Hematopoietic multipotent progenitor cell (in vitro differentiated cells): ENCODE results near the gene ABCD3. TPM values are rescaled to one million over a fixed set of nuclear protein-coding genes. Genes with fewer than 3 reads are reported as not detected.
"Not testable (repeated sequence)": the region's sequence is repeated elsewhere in the genome, so short reads cannot be mapped to it uniquely, and the experiment has no call there.

Source experiments
- DNase-seq, 3 donors: peaks; one replicate each; pipeline ENCODE4 v3.0.0-alpha.2; 2011 to 2015; ENCODE audit warnings: low read depth in 2 of 3, low spot score in 2 of 3
- total RNA-seq: library from RNA; depleted of rRNA; stranded (reverse); fragments of >200 nt; gene quantifications from one replicate; pipeline ENCODE4 v1.2.3, GENCODE V29; 2012

The ABCD3 gene
- total RNA-seq, 1 donor: 5.7 TPM

DNA sequence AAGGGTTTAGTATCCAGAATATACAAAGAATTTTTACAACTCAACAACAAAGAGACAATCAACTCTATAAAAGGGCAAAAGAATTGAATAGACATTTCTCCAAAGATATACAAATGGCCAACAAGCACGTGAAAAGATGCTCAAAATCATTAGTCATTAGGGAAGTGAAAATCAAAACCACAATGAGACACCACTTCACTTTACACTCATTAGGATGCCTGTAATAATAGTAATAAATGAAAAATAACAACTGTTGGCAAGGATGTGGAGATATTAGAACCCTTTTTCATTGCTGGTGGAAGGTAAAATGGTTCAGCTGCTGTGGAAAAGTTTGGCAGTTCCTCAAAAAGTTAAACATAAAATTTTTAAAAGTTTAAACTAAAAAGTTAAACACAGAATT, 7.0 kb upstream of the ABCD3 start:
- peak in 2 of 3 donors; percentile 23 to 30 for DNase-seq

DNA sequence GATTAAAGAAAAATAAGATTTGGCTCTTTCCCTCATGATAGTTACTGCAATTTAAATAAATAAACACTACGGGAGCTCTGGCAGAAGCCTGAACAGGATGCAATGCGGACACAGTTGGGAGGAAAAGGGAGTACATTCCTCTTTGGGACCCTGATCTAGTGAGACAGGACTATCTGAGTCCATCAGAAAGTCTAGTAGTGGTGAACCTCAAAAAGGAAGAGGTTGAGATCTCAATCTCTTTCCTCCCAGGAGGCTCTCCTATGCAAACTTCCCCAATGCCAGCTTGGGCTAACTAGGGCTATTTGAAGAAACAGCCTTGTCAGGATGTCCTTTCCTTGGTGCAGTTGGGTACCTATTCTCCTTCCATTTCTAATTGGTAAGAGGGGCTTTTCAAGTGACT, 4.9 kb upstream of the ABCD3 start:
- DNase-seq: peak in 1 of 3 donors; percentile 20

DNA sequence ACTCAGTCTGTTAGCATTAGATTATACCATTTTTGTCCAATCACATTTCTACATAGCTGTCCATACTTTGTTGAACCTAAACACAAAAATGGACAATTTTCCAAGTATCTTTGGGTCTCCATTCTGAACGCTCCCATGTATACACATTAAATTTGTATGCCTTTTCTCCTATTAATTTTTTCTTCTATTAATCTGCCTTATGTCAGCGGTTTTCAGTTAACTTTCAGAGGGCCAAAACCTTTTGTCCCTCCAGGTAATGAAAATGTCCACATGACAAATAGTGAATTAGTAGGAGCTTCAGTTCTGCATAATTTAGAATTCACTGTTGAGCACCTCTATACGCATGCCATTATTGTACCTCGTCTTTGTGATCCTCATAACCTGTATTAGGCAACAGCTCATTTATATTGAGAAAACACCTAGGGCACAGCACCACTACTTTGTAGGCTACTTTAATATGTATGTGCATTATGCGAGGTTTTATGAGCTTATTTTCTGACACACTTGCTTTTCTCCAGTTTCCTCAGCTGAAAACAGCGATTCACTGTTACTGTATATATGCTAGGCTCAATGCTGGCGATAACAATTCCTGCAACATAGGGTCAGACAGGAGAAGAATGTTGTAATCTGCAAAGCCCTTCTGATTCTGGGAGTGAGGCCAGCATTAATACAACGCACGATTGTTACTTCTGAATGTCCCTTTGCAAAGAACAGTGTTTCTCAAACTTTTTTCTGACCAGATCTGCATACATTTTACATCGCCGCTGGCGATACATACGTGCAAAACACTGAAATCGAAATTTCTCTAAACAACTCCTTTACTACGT, 1.1 kb upstream of the ABCD3 start:
- no peak for DNase-seq

DNA sequence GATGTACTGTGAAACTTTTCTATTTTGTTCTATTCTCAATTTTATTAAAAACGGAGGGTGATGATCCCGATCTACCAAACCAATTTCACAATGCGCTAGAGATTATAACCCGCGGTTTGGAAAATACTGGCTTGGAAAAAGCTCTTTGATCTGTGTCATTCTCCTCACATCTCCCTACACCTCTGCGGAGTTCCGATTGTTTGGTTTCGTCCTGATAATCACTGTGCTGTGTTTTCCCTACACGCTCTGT, 536 bp upstream of the ABCD3 start:
- no peak for DNase-seq

DNA sequence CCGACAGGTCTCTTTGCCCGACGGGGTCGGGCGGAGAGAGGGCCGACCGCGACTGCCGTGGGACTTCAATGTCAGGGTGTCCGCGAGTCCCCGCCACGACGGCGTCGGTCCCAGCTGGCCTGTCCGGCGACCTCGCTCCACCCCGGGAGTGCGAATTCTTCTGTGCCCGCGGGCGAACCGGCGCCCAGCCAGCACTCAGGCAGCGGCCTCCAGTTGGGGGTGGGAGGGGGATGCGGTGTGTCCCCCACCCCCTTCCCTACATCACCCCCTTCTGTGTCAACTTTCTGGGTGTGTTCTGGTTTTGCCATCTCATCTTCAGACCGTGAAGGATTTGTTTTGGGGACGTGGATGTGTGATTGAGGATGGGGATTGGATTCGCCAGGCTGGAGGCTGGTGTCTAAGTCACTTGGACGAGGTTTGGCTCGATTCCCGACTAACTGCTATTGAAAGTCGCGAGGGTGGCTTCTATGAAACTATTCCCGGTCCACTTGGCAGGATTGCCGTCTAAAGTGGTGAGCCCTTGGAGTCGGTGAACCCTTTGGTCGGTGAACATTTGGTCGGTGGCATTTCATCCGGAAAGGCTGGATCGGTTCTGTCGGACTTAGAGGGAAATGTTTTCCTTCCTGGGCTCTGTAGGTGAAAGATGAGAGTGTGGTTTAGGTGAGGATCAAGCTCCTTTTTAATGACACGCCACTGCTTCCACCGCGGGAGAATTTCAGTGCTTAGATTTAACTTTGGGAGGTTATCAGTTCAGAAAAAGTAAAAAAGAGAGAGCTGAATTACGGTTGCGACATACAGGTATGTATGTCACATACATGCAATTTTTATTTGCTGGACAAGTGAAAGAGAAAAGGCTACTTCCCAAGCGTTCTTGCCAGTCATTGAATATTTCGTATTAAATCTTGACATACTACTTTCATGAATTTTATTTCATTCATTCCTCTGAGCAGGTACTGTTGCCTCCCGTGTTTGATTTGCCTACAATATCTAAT, 771 bp downstream of the ABCD3 start:
- peak in 2 of 3 donors; percentile 28 to 32 for DNase-seq

DNA sequence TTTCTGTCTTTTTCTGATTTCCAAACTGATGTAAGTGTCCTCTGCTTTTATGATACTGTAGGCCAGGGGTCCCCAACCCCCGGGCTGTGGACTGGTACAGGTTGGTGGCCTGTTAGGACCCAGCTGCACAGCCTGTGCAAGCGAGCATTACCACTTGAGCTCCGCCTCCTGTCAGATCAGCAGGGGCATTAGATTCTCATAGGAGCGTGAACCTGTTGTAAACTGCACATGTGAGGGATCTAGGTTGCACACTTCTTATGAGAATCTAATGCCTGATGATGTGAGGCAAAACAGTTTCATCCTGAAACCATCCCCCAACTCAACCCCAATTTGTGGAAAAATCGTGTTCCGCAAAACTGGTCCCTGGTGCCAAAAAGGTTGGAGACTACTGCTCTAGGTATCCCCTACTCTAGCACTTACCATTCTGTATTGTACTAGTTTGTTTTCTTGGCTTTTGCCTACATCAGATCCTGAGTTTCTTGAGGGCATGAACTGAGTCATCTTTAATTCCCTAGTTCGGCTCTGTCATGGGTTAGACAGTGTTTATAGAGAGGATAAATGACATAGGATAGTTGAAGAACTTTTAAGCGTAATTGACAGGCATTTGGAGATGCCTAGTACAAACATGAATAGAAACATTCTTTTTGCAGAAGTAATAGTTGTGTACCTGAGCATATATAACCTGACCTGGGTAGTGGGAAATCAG, 4.1 kb downstream of the ABCD3 start:
- DNase-seq: no peak

DNA sequence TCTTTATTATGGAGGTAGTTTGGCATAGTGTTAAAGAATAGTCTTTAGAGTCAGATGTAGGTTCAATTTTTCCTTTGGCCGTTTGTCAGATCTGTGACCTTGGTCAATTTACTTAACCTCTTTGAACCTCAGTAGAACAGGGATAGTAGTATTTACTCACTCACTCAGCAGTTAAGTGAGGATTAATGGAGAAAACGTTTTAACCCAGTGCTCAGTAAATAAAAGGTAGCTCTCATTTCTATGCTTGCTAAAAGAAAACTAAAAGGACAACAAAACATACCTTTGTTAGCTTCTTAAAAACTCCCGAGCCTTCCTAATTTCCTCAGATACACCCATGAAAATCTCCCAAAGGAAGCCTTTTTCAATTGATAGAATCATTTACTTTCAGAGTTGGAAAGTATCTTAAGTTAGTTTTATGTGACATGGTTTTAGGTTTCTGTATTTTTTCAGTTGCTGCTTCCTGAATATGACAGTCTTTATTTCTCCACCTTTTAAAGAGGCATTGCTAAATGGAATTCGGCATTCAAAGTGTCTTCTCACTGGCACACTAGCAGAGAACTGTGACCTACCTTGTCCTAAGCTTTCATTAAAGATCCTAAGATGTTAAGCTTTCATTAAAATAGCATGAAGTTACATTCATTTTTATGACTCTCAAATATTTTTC, 7.8 kb downstream of the ABCD3 start:
- no peak for DNase-seq

DNA sequence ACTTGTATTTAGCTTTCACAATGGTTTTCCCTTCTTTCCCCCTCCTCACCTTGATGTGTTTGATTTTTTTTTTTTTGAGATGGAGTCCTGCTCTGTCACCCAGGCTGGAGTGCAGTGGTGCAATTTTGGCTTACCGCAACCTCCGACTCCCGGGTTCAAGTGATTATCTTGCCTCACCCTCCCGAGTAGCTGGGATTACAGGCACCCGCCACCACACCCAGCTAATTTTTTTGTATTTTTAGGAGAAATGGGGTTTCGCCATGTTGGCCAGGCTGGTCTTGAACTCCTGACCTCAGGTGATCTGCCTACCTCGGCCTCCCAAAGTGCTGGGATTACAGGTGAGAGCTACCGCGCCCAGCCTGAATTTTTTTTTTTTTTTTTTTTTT, 8.3 kb downstream of the ABCD3 start:
- not testable (repeated sequence) for DNase-seq

DNA sequence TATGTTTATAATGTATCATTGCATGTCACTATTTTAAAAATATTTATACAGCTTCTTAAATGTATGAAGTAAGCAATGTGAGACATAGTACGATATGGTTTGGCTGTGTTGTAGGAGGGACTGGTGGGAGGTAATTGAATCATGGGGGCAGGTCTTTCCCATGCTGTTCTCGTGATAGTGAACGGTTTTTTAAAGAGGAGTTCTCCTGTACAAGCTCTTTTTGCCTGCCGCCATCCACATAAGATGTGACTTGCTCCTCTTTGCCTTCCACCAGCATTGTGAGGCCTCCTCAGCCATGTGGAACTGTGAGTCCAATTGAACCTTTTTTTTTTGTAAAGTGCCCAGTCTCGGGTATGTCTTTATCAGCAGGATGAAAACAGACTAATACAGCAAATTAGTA, 10.3 kb downstream of the ABCD3 start:
- DNase-seq: no peak

DNA sequence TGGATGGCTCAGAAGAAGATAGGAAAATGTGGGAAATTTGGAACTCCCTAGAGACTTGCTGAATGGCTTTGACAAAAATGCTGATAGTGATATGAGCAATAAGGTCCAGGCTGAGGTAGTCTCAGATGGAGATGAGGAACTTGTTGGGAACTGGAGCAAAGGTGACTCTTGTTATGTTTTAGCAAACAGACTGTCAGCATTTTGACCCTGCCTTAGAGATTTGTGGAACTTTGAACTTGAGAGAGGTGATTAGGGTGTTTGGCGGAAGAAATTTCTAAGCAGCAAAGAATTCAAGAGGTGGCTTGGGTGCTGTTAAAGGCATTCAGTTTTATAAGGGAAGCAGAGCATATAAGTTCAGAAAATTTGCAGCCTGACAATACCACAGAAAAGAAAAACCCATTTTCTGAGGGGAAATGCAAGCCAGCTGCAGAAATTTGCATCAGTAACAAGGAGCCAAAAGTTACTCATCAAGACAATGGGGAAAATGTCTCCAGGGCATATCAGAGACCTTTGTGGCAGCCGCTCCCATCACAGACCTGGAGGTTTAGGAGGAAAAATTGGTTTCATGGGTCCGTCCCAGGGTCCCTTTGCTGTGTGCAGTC, 10.8 kb downstream of the ABCD3 start:
- not testable (repeated sequence) for DNase-seq

DNA sequence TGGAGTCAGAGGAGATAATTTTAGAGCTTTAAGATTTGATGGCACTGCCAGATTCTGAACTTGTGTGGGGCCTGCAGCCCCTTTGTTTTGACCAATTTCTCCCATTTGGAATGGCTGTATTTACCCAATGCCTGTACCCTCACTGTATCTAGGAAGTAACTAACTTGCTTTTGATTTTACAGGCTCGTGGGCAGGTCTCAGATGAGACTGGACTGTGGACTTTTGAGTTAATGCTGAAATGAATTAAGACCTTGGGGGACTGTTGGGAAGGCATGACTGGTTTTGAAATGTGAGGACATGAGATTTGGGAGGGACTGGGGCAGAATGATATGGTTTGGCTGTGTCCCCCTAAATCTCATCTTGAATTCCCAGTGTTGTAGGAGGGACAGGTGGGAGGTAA, 11.9 kb downstream of the ABCD3 start:
- DNase-seq: not testable (repeated sequence)

DNA sequence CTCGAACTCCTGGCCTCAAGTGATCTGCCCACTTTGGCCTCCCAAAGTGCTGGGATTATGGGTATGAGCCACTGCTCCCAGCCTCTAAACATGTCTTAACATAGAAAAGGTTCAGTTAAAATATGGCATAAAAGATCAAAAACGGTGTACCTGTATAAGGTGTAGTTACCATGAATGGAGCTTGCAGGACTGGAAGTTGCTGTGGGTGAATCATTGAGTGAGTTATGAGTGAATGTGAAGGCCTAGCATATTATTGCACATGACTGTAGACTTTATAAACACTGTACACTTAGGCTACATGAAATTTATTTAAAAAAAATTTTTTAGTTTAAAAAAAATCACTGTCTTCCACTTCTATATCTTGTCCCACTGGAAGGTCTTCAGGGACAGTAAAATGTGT, 15.7 kb downstream of the ABCD3 start:
- no peak for DNase-seq

DNA sequence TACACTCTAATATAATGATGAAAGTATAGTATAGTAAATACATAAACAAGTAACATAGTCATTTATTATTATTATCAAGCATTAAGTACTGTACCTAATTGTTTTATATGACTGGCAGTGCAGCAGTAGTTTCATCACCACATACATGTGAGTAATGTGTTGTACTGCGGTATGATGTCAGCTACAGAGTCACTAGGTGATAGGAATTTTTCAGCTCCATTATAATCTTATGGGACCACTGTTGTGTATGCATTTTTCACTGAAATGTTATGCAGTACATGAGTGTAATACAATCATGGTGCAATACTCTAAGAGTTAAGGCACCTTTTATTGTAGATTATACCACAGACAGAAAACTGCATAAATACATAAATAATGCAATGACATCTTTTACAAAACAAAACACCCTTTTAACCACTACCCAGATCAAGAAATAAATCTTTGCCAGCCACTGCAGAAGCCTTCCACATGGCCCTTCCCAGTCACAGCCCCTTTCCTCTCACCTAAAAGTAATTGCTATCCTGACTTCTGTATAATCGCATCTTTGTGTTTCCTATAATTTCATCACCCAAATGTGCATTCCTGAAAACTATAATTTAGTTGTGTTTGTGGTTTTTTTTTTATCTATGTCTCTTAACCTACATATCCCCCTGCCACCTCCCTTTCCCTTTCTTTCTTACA, 16.3 kb downstream of the ABCD3 start:
- DNase-seq: no peak

DNA sequence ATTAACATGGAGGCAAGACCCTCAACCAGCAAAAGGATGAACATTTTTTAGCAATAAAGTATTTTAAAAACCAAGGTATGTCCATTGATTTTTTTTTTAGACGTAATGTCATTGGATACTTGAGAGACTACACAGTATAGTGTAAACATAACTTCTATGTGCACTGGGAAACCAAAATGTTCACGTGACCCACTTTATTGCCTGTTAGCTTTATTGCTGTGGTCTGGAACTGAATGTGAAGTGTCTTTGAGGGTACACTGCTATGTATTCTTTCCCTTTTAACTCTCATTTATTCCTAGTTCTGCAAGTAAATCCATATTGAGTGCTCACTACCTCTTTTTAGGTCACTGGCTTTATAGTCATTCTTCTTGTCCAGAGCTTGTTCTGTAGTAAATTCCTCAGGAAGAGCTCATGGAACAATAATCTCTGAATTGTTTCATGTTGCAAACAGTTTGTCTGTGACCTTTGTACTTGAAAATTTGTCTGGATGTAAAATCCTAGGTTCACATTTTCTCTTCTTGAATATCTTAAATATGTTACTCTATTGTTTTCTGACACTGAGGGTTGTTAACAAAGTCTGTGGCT, 20.6 kb downstream of the ABCD3 start:
- no peak for DNase-seq

DNA sequence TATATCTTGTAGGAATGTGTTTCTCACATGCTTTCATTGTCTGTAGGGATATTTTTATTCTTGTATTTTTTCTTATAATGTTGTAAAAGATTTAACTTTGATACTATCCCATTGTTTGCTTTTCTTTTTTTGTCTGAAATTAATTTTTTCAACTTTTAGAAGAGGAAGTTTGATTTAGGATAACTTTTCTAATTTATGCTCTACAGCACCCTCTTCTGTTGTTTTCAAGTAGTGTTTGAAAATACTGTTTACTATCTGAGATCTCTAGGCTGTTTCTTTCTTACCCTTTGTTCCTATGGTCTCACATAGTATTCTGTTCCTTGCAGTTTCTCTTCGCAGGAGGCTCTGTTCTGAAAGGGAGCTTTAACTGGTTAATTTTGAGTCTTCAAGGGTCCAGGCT, 21.9 kb downstream of the ABCD3 start:
- DNase-seq: no peak

DNA sequence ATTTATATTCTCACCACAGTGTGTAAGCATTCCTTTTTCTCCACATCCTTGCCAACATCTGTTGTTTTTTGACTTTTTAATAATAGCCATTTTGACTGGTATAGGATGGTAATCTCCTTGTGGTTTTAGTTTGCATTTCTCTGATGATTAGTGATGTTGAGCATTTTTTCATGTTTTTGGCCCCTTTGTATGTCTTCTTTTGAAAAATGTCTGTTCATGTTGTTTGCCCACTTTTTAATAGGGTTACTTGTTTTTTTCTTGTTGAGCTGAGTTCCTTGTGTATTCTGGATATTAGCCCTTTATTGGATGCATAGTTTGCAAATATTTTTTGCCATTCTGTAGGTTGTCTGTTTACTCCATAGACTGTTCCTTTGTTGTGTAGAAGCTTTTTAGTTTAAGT, 24.9 kb downstream of the ABCD3 start:
- DNase-seq: not testable (repeated sequence)

DNA sequence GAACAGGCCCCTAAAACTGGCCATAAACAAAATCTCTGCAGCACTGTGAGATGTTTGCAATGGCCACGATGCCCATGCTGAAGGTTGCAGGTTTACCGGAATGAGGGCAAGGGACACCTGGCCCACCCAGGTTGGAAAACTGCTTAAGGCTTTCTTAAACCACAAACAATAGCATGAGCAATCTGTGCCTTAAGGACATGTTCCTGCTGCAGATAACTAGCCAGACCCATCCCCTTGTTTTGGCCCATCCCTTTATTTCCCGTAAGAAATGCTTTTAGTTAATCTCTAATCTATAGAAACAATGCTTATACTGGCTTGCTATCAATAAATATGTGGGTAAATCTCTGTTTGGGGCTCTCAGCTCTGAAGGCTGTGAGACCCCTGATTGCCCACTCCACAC, 26.6 kb downstream of the ABCD3 start:
- DNase-seq: not testable (repeated sequence)

DNA sequence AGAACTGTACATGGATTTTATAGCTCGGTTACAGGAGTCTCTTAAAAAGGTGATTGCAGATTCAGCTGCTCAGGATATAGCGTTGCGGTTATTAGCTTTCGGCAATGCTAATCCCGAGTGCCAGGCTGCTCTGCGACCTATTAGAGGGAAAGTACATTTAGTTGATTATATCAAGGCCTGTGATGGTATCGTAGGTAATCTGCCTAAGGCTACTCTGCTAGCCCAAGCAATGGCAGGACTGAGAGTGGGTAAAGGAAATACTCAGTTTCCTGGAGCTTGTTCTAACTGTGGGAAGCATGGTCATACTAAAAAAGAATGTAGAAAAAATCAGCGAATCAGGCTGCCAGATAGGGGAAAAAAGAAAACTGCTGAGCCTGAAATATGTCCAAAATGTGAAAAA, 27.5 kb downstream of the ABCD3 start:
- not testable (repeated sequence) for DNase-seq

DNA sequence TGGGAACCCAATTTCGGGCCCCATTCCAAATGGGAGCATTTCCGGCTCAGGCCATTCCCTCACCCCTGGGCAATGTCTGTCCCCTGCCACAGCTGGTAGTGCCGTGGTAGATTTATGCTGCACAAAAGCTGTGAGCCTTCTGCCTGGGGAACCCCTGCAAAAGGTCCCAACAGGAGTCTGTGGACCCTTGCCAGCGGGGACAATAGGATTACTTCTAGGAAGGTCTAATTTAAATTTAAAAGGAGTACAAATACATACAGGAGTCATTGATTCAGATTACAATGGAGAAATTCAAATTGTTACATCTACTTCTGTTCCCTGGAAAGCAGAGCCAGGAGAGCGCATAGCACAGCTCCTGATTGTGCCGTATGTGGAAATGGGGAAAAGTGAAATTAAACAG, 28.0 kb downstream of the ABCD3 start:
- not testable (repeated sequence) for DNase-seq
